Femur (tissue), 1 donor: ENCODE measurements around the gene RIOK1.

Experiments
- DNase-seq: peaks from one replicate; pipeline ENCODE4 v3.0.0-alpha.2; 2017

Gene RIOK1

GRCh38 chr6:7410851-7411250 lies 21.2 kb downstream of the RIOK1 start:
- DNase-seq: no peak

GRCh38 chr6:7411328-7411727 lies 21.7 kb downstream of the RIOK1 start:
- DNase-seq: no peak

GRCh38 chr6:7413151-7413823 lies 23.7 kb downstream of the RIOK1 start:
- no peak for DNase-seq

- DNase-seq: no peak
Observed at GRCh38 chr6:7414811-7415210, 25.2 kb downstream of the RIOK1 start.

GRCh38 chr6:7417684-7418083 lies 28.1 kb downstream of the RIOK1 start:
- DNase-seq: no peak

GRCh38 chr6:7418238-7418905 lies 28.8 kb downstream of the RIOK1 start:
- no peak for DNase-seq

GRCh38 chr6:7419065-7419464 lies 29.5 kb downstream of the RIOK1 start:
- no peak for DNase-seq

GRCh38 chr6:7421066-7421465 lies 31.5 kb downstream of the RIOK1 start:
- no peak for DNase-seq

- DNase-seq: no peak
Observed at GRCh38 chr6:7424058-7424457, 34.5 kb downstream of the RIOK1 start.

- DNase-seq: no peak
Observed at GRCh38 chr6:7424967-7425807, 35.6 kb downstream of the RIOK1 start.

GRCh38 chr6:7425808-7426190 lies 36.2 kb downstream of the RIOK1 start:
- DNase-seq: no peak

GRCh38 chr6:7426447-7427169 lies 37.0 kb downstream of the RIOK1 start:
- DNase-seq: no peak

GRCh38 chr6:7431313-7431673 lies 41.7 kb downstream of the RIOK1 start:
- DNase-seq: no peak

- DNase-seq: peak; percentile 54
Observed at GRCh38 chr6:7431674-7432390, 42.2 kb downstream of the RIOK1 start.

GRCh38 chr6:7432391-7433120 lies 42.9 kb downstream of the RIOK1 start:
- DNase-seq: no peak

GRCh38 chr6:7433121-7433617 lies 43.6 kb downstream of the RIOK1 start:
- no peak for DNase-seq

- DNase-seq: no peak
Observed at GRCh38 chr6:7434672-7435071, 45.1 kb downstream of the RIOK1 start.

GRCh38 chr6:7438011-7438410 lies 48.4 kb downstream of the RIOK1 start:
- no peak for DNase-seq

- no peak for DNase-seq
Observed at GRCh38 chr6:7439228-7439627, 49.6 kb downstream of the RIOK1 start.

GRCh38 chr6:7440476-7440875 lies 50.9 kb downstream of the RIOK1 start:
- no peak for DNase-seq

- DNase-seq: no peak
Observed at GRCh38 chr6:7441048-7441775, 51.6 kb downstream of the RIOK1 start.
